Neural cell (in vitro differentiated cells): ENCODE results near the gene TRAPPC6A. TPM values are rescaled to one million over a fixed set of nuclear protein-coding genes. Genes with fewer than 3 reads are reported as not detected.

Experiments
- H2AFZ ChIP-seq: fragments of 200-600, 300-800 bp; sonication (generic), shearing (Covaris generic); 2 replicates; pipeline ENCODE4 v1.6.0; 2014; ENCODE audit warnings: low read depth, mild to moderate bottlenecking, antibody characterized with exemption, low read length, moderate library complexity
- H3F3A ChIP-seq: fragments of 200-600 bp; shearing (Covaris generic); 2 replicates; pipeline ENCODE4 v1.6.1; 2016; ENCODE audit warnings: mild to moderate bottlenecking, moderate library complexity, mixed read lengths, antibody characterized with exemption, low read length; ENCODE audit not compliant: insufficient read depth, poor library complexity, severe bottlenecking
- H3K27ac ChIP-seq: fragments of 200-600, 300-800 bp; sonication (generic), shearing (Covaris generic); 2 replicates; pipeline ENCODE4 v1.5.1; 2014; ENCODE audit warnings: mild to moderate bottlenecking, low read length, moderate library complexity
- H3K27me3 ChIP-seq: fragments of 300-800, 200-600 bp; sonication (generic), shearing (Covaris generic); 2 replicates; pipeline ENCODE4 v1.6.0; 2014; ENCODE audit warnings: mild to moderate bottlenecking, low read depth, low read length, moderate library complexity; ENCODE audit not compliant: insufficient read depth
- H3K36me3 ChIP-seq: fragments of 300-800, 200-600 bp; sonication (generic), shearing (Covaris generic); 2 replicates; pipeline ENCODE4 v1.5.1; 2014; ENCODE audit warnings: mild to moderate bottlenecking, antibody characterized with exemption, low read length, moderate library complexity; ENCODE audit not compliant: insufficient read depth
- H3K4me2 ChIP-seq: fragments of 300-800, 200-600 bp; sonication (generic), shearing (Covaris generic); 2 replicates; pipeline ENCODE4 v1.6.0; 2014; ENCODE audit warnings: mild to moderate bottlenecking, low read length
- H3K4me3 ChIP-seq: fragments of 300-800, 200-600 bp; sonication (generic), shearing (Covaris generic); 2 replicates; pipeline ENCODE4 v1.5.1; 2014; ENCODE audit warnings: mild to moderate bottlenecking, low read length, moderate library complexity
- H3K79me2 ChIP-seq: fragments of 200-600 bp; shearing (Covaris generic); replicated peaks from 2 replicates; pipeline ENCODE4 v1.6.0; 2014; ENCODE audit warnings: mild to moderate bottlenecking, low read length, moderate library complexity; ENCODE audit not compliant: insufficient read depth
- H3K9ac ChIP-seq: fragments of 300-800, 200-600 bp; sonication (generic), shearing (Covaris generic); 2 replicates; pipeline ENCODE4 v1.6.1; 2016; ENCODE audit warnings: mild to moderate bottlenecking, low read length, mixed read lengths
- H3K9me2 ChIP-seq: fragments of 200-600 bp; shearing (Covaris generic); 2 replicates; pipeline ENCODE4 v1.6.1; 2016; ENCODE audit warnings: mild to moderate bottlenecking, low read length, mixed read lengths; ENCODE audit not compliant: insufficient read depth
- H3K9me3 ChIP-seq: fragments of 200-600, 300-800 bp; sonication (generic), shearing (Covaris generic); 2 replicates; pipeline ENCODE4 v1.6.1; 2016; ENCODE audit warnings: mild to moderate bottlenecking, mixed run types, low read length, moderate library complexity, mixed read lengths
- H4K20me1 ChIP-seq: fragments of 200-600 bp; shearing (Covaris generic); 2 replicates; pipeline ENCODE4 v1.6.1; 2016; ENCODE audit warnings: mild to moderate bottlenecking, mixed run types; ENCODE audit not compliant: insufficient read depth
- CTCF ChIP-seq: fragments of 450-650 bp; IDR thresholded peaks from 2 replicates; pipeline ENCODE4 v1.5.1; 2014; ENCODE audit warnings: antibody characterized with exemption, mild to moderate bottlenecking, moderate library complexity; ENCODE audit not compliant: poor library complexity, severe bottlenecking
- EP300 ChIP-seq: fragments of 450-650 bp; conservative IDR thresholded peaks from 2 replicates; pipeline ENCODE4 v1.6.1; 2014; ENCODE audit warnings: antibody characterized with exemption, mild to moderate bottlenecking, moderate library complexity; ENCODE audit not compliant: poor library complexity, severe bottlenecking
- EZH2 ChIP-seq: fragments of 200-600, 300-800 bp; shearing (Covaris generic), sonication (generic); IDR thresholded peaks from 2 replicates; pipeline ENCODE4 v1.6.1; 2014; ENCODE audit warnings: antibody characterized with exemption, low read length, borderline replicate concordance, mild to moderate bottlenecking; ENCODE audit not compliant: insufficient read depth, poor library complexity, severe bottlenecking
- MXI1 ChIP-seq: fragments of 450-650 bp; conservative IDR thresholded peaks from 2 replicates; pipeline ENCODE4 v1.6.1; 2014; ENCODE audit warnings: antibody characterized with exemption, mild to moderate bottlenecking; ENCODE audit not compliant: poor library complexity, severe bottlenecking
- POLR2AphosphoS5 ChIP-seq: IDR thresholded peaks from 2 replicates; pipeline ENCODE4 v1.6.1; 2012
- RAD21 ChIP-seq: fragments of 450-650 bp; conservative IDR thresholded peaks from 2 replicates; pipeline ENCODE4 v1.6.1; 2014; ENCODE audit warnings: antibody characterized with exemption, mild to moderate bottlenecking, moderate library complexity
- SMC3 ChIP-seq: fragments of 450-650 bp; conservative IDR thresholded peaks from 2 replicates; pipeline ENCODE4 v1.6.1; 2014; ENCODE audit warnings: antibody characterized with exemption, mild to moderate bottlenecking, moderate library complexity; ENCODE audit not compliant: poor library complexity
- TAF1 ChIP-seq: IDR thresholded peaks from 2 replicates; pipeline ENCODE4 v1.6.1; 2012; ENCODE audit warnings: low read depth
- polyA plus RNA-seq: library from polyadenylated mRNA; depleted of rRNA; stranded (reverse); fragments of >200 nt; gene quantifications from 2 replicates; pipeline ENCODE4 v1.2.3, GENCODE V29; 2014
- TF ChIP-seq, protein P1 (sequence below): IDR thresholded peaks from 2 replicates; pipeline ENCODE4 v1.6.1; 2012; ENCODE audit warnings: borderline replicate concordance

The TRAPPC6A gene
- polyA plus RNA-seq, 1 donor from 2014 or later: 48.5 TPM

DNA sequence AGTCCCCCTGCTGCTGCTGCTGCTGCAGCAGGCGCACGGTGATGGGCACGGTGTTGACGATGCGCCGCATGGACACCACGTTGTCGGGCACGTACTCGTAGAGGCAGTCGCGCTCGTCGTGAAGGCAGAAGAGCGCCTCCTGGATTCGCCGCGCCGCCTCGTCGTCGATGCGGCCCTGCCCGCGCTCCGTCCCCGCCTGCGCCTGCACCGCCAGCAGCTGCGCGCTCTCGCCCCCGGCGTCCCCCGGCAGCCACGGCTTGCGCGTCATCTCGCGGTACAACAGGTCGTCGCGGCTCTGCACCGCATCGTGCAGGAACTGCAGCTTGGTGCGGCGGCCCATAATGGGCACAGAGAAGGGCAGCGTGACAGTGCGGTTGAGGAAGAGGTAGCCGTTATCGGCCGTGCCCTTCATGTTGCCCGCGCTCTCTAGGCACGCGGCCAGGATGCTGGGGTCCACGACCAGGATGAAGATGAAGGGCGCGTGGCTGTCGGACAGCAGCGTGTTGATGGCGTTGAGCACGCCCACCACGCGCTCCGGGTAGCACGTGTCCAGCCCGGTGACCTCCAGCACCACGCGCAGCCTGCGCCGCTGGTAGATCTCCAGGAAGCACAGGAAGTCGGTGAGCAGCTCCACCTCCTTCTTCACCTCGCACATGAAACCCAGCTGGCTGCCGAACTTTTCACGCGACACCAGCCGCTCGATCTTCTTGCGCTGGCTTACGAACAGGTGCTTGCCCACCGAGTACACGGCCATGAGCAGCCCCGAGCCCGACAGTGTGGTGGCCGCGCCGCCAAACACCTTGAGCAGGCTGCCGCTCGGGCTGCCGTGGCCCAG lies 25.3 kb downstream of the TRAPPC6A start:
- H2AFZ ChIP-seq: no peak overlapping the region
- H3K36me3 ChIP-seq: no peaks in the 10 kb centered on the region
- peaks cover 24% of the 10 kb centered on the region for H3K27me3 ChIP-seq
- no peak for TF ChIP-seq POLR2AphosphoS5
- TF ChIP-seq CTCF: no peak
- TF ChIP-seq RAD21: no peak
- peak; percentile 56 for TF ChIP-seq MXI1
- TF ChIP-seq EP300: no peak
- no peak for TF ChIP-seq TAF1
- H3K9ac ChIP-seq: no peak overlapping the region
- H3K9me2 ChIP-seq: no peaks in the 10 kb centered on the region
- no peaks in the 10 kb centered on the region for H3K9me3 ChIP-seq
- peak overlapping the region; percentile 43 for H3K4me3 ChIP-seq
- no peaks in the 10 kb centered on the region for H4K20me1 ChIP-seq
- H3K79me2 ChIP-seq: no peaks in the 10 kb centered on the region
- H3K27ac ChIP-seq: no peak overlapping the region
- no peak overlapping the region for H3K4me2 ChIP-seq
- no peaks in the 10 kb centered on the region for H3F3A ChIP-seq

DNA sequence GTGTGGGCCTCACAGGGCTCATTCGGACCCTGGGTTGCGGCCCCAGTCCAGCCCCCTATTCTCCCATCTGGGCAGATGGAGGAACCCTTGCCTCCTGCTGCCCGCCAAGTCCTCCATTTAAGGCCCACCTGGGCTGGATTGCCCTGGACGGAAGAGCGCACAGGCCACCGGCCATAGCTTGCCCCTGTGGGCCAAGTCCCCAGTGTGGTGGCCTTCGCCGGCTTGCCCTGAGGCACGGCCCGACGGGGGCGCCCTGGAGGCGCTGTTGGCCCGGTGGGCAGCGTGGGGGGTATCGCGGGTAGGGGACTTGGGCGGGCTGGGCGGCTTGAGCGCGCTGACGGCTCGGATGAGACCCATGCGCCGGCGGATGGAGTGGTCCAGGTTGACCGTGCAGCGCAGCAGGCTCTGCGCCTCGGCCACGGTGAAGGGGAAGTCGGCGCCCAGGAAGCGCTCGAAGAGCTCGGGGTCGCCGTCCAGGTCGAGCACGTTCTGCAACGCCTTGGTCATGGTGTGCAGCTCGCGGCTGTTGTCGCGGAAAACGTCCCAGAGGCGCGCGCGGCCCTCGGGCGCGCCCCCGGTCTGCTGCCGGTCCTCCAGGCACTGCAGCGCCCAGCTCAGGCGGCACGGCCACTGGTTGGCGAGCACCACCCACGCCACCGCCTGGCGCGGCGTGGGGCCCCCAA lies 26.1 kb downstream of the TRAPPC6A start:
- Histone ChIP-seq H3K79me2 (no peaks in the 10 kb centered on the region), H3K9ac (no peak overlapping the region), H3K4me2 (no peak overlapping the region), H3K9me2 (no peaks in the 10 kb centered on the region), H3F3A (no peaks in the 10 kb centered on the region), H3K27ac (no peak overlapping the region), H3K9me3 (no peaks in the 10 kb centered on the region), H3K36me3 (no peaks in the 10 kb centered on the region), H3K27me3 (peaks cover 24% of the 10 kb centered on the region), H4K20me1 (no peaks in the 10 kb centered on the region), H2AFZ (no peak overlapping the region), H3K4me3 (peak overlapping the region; percentile 43)
- TF ChIP-seq SMC3 (no peak), TAF1 (no peak), RAD21 (no peak)

GRCh38 chr19:45151320-45151719 lies 26.7 kb downstream of the TRAPPC6A start:
- TF ChIP-seq POLR2AphosphoS5: no peak
- no peak for TF ChIP-seq TAF1
- no peak for TF ChIP-seq SMC3
- TF ChIP-seq MXI1: no peak
- TF ChIP-seq, protein P1, sequence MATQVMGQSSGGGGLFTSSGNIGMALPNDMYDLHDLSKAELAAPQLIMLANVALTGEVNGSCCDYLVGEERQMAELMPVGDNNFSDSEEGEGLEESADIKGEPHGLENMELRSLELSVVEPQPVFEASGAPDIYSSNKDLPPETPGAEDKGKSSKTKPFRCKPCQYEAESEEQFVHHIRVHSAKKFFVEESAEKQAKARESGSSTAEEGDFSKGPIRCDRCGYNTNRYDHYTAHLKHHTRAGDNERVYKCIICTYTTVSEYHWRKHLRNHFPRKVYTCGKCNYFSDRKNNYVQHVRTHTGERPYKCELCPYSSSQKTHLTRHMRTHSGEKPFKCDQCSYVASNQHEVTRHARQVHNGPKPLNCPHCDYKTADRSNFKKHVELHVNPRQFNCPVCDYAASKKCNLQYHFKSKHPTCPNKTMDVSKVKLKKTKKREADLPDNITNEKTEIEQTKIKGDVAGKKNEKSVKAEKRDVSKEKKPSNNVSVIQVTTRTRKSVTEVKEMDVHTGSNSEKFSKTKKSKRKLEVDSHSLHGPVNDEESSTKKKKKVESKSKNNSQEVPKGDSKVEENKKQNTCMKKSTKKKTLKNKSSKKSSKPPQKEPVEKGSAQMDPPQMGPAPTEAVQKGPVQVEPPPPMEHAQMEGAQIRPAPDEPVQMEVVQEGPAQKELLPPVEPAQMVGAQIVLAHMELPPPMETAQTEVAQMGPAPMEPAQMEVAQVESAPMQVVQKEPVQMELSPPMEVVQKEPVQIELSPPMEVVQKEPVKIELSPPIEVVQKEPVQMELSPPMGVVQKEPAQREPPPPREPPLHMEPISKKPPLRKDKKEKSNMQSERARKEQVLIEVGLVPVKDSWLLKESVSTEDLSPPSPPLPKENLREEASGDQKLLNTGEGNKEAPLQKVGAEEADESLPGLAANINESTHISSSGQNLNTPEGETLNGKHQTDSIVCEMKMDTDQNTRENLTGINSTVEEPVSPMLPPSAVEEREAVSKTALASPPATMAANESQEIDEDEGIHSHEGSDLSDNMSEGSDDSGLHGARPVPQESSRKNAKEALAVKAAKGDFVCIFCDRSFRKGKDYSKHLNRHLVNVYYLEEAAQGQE: no peak
- no peak for TF ChIP-seq EZH2
- no peak for TF ChIP-seq CTCF
- TF ChIP-seq RAD21: no peak
- no peak for TF ChIP-seq EP300
- H3K79me2 ChIP-seq: no peaks in the 10 kb centered on the region
- H4K20me1 ChIP-seq: no peaks in the 10 kb centered on the region
- no peak overlapping the region for H3K27ac ChIP-seq
- H3F3A ChIP-seq: no peaks in the 10 kb centered on the region
- H2AFZ ChIP-seq: no peak overlapping the region
- H3K27me3 ChIP-seq: peaks cover 24% of the 10 kb centered on the region
- H3K36me3 ChIP-seq: no peaks in the 10 kb centered on the region
- no peak overlapping the region for H3K9ac ChIP-seq
- H3K4me3 ChIP-seq: no peak overlapping the region
- H3K4me2 ChIP-seq: no peak overlapping the region
- no peaks in the 10 kb centered on the region for H3K9me3 ChIP-seq
- no peaks in the 10 kb centered on the region for H3K9me2 ChIP-seq
